CD4-positive, alpha-beta T cell treated with Interleukin-6 for 4 hours (primary cell): Measurements from ENCODE around the gene LYPD4.

Experiments used
- DNase-seq: peaks from one replicate; pipeline ENCODE4 v3.0.0-alpha.2; 2020; ENCODE audit warnings: mixed read lengths

LYPD4 gene

GRCh38 chr19:41872775-41873647 lies 28.5 kb upstream of the LYPD4 start:
- peak; percentile 79 for DNase-seq

GRCh38 chr19:41872384-41872774 lies 27.9 kb upstream of the LYPD4 start:
- no peak for DNase-seq

GRCh38 chr19:41871573-41872383 lies 27.3 kb upstream of the LYPD4 start:
- peak; percentile 72 for DNase-seq

- DNase-seq, result no peak
These were observed 26.0 kb upstream of the LYPD4 start for GRCh38 chr19:41870401-41870873.

- no peak for DNase-seq
These were observed 25.0 kb upstream of the LYPD4 start for GRCh38 chr19:41869374-41869955.

GRCh38 chr19:41868989-41869300 lies 24.5 kb upstream of the LYPD4 start:
- DNase-seq, result no peak

GRCh38 chr19:41868120-41868988 lies 23.9 kb upstream of the LYPD4 start:
- DNase-seq, result no peak

- no peak for DNase-seq
These were observed 21.8 kb upstream of the LYPD4 start for GRCh38 chr19:41866284-41866683.

- DNase-seq, result no peak
These were observed 19.9 kb upstream of the LYPD4 start for GRCh38 chr19:41864374-41864773.

GRCh38 chr19:41863209-41863931 lies 18.9 kb upstream of the LYPD4 start:
- DNase-seq, result no peak

- no peak for DNase-seq
These were observed 18.0 kb upstream of the LYPD4 start for GRCh38 chr19:41862445-41862986.

GRCh38 chr19:41861846-41862245 lies 17.4 kb upstream of the LYPD4 start:
- no peak for DNase-seq

GRCh38 chr19:41861116-41861768 lies 16.8 kb upstream of the LYPD4 start:
- no peak for DNase-seq

GRCh38 chr19:41860419-41861115 lies 16.1 kb upstream of the LYPD4 start:
- DNase-seq, result no peak

GRCh38 chr19:41859618-41860418 lies 15.3 kb upstream of the LYPD4 start, which contains the start of gene RPS19:
TSS of gene RPS19 (plus strand) at chr19:41860255. CDS start at chr19:41860775, 520 bp downstream.
- peak; percentile 99 for DNase-seq

- no peak for DNase-seq
These were observed 14.7 kb upstream of the LYPD4 start for GRCh38 chr19:41859213-41859617.

GRCh38 chr19:41853768-41854167 lies 9.3 kb upstream of the LYPD4 start:
- no peak for DNase-seq

GRCh38 chr19:41853344-41853743 lies 8.9 kb upstream of the LYPD4 start:
- DNase-seq, result no peak

- DNase-seq, result no peak
These were observed 7.0 kb upstream of the LYPD4 start for GRCh38 chr19:41851456-41851855.
